Measurements from ENCODE around the gene DLGAP1.
A peak's percentile ranks its signal among the peaks of the same experiment; 100 is the strongest.

DLGAP1 gene

GRCh38 chr18:3453540-3454364 lies 1001.4 kb downstream of the DLGAP1 start:
- Histone ChIP-seq H3K23ac (ENCODE audit: low read length) (no peak overlapping the region), H3K79me2 (ENCODE audit: control insufficient read depth, insufficient read depth, low read length) (peaks cover 74% of the 10 kb centered on the region), H3K79me1 (ENCODE audit: low read length) (peaks cover 7% of the 10 kb centered on the region), H2BK5ac (ENCODE audit: low read length) (peak overlapping the region; percentile 61), H3K18ac (ENCODE audit: low read length) (peak overlapping the region; percentile 85), H4K5ac (ENCODE audit: low read length) (no peak overlapping the region), H3K56ac (ENCODE audit: low read length) (peak overlapping the region; percentile 97), H3K27me3 (ENCODE audit: insufficient read depth, low read length, poor library complexity) (no peaks in the 10 kb centered on the region), H2BK15ac (replicated peaks; ENCODE audit: low read depth) (no peak overlapping the region), H3K36me3 (ENCODE audit: control insufficient read depth, insufficient read depth, low read length) (peaks cover 8% of the 10 kb centered on the region), H2AK5ac (ENCODE audit: low read length) (peak overlapping the region; percentile 3), H4K8ac (ENCODE audit: low read depth, low read length) (no peak overlapping the region), H3K4me3 (ENCODE audit: low read length) (peak overlapping the region; percentile 98), H3K9ac (ENCODE audit: low read length) (peak overlapping the region; percentile 96), H3K4me1 (ENCODE audit: control insufficient read depth, low read depth, low read length) (peaks cover 11% of the 10 kb centered on the region), H2BK120ac (ENCODE audit: low read depth, low read length) (no peak overlapping the region), H3K27ac (ENCODE audit: low read depth, low read length) (peak overlapping the region; percentile 98), H3K4ac (ENCODE audit: low read depth, low read length) (peak overlapping the region; percentile 64), H3K4me2 (ENCODE audit: low read length) (peak overlapping the region; percentile 82)
- no CpG with 5 or more reads among the region's 21 CpGs for WGBS (ENCODE audit: extremely low coverage, insufficient coverage, low lambda C conversion rate)
- peak; percentile 74 for DNase-seq

GRCh38 chr18:3452750-3453539 lies 1002.2 kb downstream of the DLGAP1 start:
- Histone ChIP-seq H3K36me3 (ENCODE audit: control insufficient read depth, insufficient read depth, low read length) (peaks cover 8% of the 10 kb centered on the region), H3K79me2 (ENCODE audit: control insufficient read depth, insufficient read depth, low read length) (peaks cover 76% of the 10 kb centered on the region), H4K8ac (ENCODE audit: low read depth, low read length) (peak overlapping the region; percentile 99), H2AK5ac (ENCODE audit: low read length) (peak overlapping the region; percentile 18), H4K5ac (ENCODE audit: low read length) (peak overlapping the region; percentile 64), H3K18ac (ENCODE audit: low read length) (peak overlapping the region; percentile 85), H2BK5ac (ENCODE audit: low read length) (peak overlapping the region; percentile 62), H2BK120ac (ENCODE audit: low read depth, low read length) (peak overlapping the region; percentile 10), H2BK15ac (replicated peaks; ENCODE audit: low read depth) (no peak overlapping the region), H3K4me3 (ENCODE audit: low read length) (peak overlapping the region; percentile 98), H3K4me1 (ENCODE audit: control insufficient read depth, low read depth, low read length) (peaks cover 11% of the 10 kb centered on the region), H3K4ac (ENCODE audit: low read depth, low read length) (peak overlapping the region; percentile 81), H3K27me3 (ENCODE audit: insufficient read depth, low read length, poor library complexity) (no peaks in the 10 kb centered on the region), H3K79me1 (ENCODE audit: low read length) (peaks cover 7% of the 10 kb centered on the region), H3K56ac (ENCODE audit: low read length) (peak overlapping the region; percentile 97), H3K9ac (ENCODE audit: low read length) (peak overlapping the region; percentile 96), H3K27ac (ENCODE audit: low read depth, low read length) (peak overlapping the region; percentile 98), H3K4me2 (ENCODE audit: low read length) (peak overlapping the region; percentile 82), H3K23ac (ENCODE audit: low read length) (peak overlapping the region; percentile 80)
- no peak for DNase-seq
- WGBS (ENCODE audit: extremely low coverage, insufficient coverage, low lambda C conversion rate), result no CpG with 5 or more reads among the region's 17 CpGs

- Histone ChIP-seq H3K56ac (ENCODE audit: low read length) (peak overlapping the region; percentile 97), H2AK5ac (ENCODE audit: low read length) (no peak overlapping the region), H2BK15ac (replicated peaks; ENCODE audit: low read depth) (no peak overlapping the region), H4K8ac (ENCODE audit: low read depth, low read length) (peak overlapping the region; percentile 99), H3K4ac (ENCODE audit: low read depth, low read length) (peak overlapping the region; percentile 81), H3K79me2 (ENCODE audit: control insufficient read depth, insufficient read depth, low read length) (peaks cover 69% of the 10 kb centered on the region), H4K5ac (ENCODE audit: low read length) (no peak overlapping the region), H3K4me2 (ENCODE audit: low read length) (peak overlapping the region; percentile 72), H3K23ac (ENCODE audit: low read length) (peak overlapping the region; percentile 80), H3K27ac (ENCODE audit: low read depth, low read length) (peak overlapping the region; percentile 98), H3K4me3 (ENCODE audit: low read length) (peak overlapping the region; percentile 98), H2BK120ac (ENCODE audit: low read depth, low read length) (peak overlapping the region; percentile 10), H3K18ac (ENCODE audit: low read length) (peak overlapping the region; percentile 85), H3K27me3 (ENCODE audit: insufficient read depth, low read length, poor library complexity) (no peaks in the 10 kb centered on the region), H3K4me1 (ENCODE audit: control insufficient read depth, low read depth, low read length) (peaks cover 7% of the 10 kb centered on the region), H3K79me1 (ENCODE audit: low read length) (peaks cover 2% of the 10 kb centered on the region), H3K9ac (ENCODE audit: low read length) (peak overlapping the region; percentile 96), H3K36me3 (ENCODE audit: control insufficient read depth, insufficient read depth, low read length) (peaks cover 3% of the 10 kb centered on the region), H2BK5ac (ENCODE audit: low read length) (peak overlapping the region; percentile 62)
- DNase-seq, result peak; percentile 82
- WGBS (ENCODE audit: extremely low coverage, insufficient coverage, low lambda C conversion rate), result no CpG with 5 or more reads among the region's 53 CpGs
Measured at GRCh38 chr18:3451989-3452749, 1002.9 kb downstream of the DLGAP1 start.

- Histone ChIP-seq H2AK5ac (ENCODE audit: low read length) (no peak overlapping the region), H3K4ac (ENCODE audit: low read depth, low read length) (peak overlapping the region; percentile 93), H2BK5ac (ENCODE audit: low read length) (peak overlapping the region; percentile 90), H2BK120ac (ENCODE audit: low read depth, low read length) (peak overlapping the region; percentile 14), H3K79me1 (ENCODE audit: low read length) (peaks cover 2% of the 10 kb centered on the region), H3K4me2 (ENCODE audit: low read length) (peak overlapping the region; percentile 21), H4K8ac (ENCODE audit: low read depth, low read length) (peak overlapping the region; percentile 99), H3K27ac (ENCODE audit: low read depth, low read length) (peak overlapping the region; percentile 98), H3K36me3 (ENCODE audit: control insufficient read depth, insufficient read depth, low read length) (peaks cover 3% of the 10 kb centered on the region), H4K5ac (ENCODE audit: low read length) (no peak overlapping the region), H3K56ac (ENCODE audit: low read length) (peak overlapping the region; percentile 97), H2BK15ac (replicated peaks; ENCODE audit: low read depth) (peak overlapping the region; percentile 1), H3K23ac (ENCODE audit: low read length) (peak overlapping the region; percentile 80), H3K4me1 (ENCODE audit: control insufficient read depth, low read depth, low read length) (peaks cover 12% of the 10 kb centered on the region), H3K4me3 (ENCODE audit: low read length) (peak overlapping the region; percentile 98), H3K27me3 (ENCODE audit: insufficient read depth, low read length, poor library complexity) (no peaks in the 10 kb centered on the region), H3K79me2 (ENCODE audit: control insufficient read depth, insufficient read depth, low read length) (peaks cover 63% of the 10 kb centered on the region), H3K18ac (ENCODE audit: low read length) (peak overlapping the region; percentile 85), H3K9ac (ENCODE audit: low read length) (peak overlapping the region; percentile 96)
- WGBS (ENCODE audit: extremely low coverage, insufficient coverage, low lambda C conversion rate), result no CpG with 5 or more reads among the region's 50 CpGs
- peak; percentile 90 for DNase-seq
Measured at GRCh38 chr18:3451183-3451988, 1003.7 kb downstream of the DLGAP1 start.

- DNase-seq, result no peak
- Histone ChIP-seq H3K4ac (ENCODE audit: low read depth, low read length) (peak overlapping the region; percentile 93), H3K9ac (ENCODE audit: low read length) (peak overlapping the region; percentile 96), H3K4me2 (ENCODE audit: low read length) (peak overlapping the region; percentile 21), H2BK5ac (ENCODE audit: low read length) (peak overlapping the region; percentile 94), H3K23ac (ENCODE audit: low read length) (peak overlapping the region; percentile 100), H3K27me3 (ENCODE audit: insufficient read depth, low read length, poor library complexity) (no peaks in the 10 kb centered on the region), H3K4me1 (ENCODE audit: control insufficient read depth, low read depth, low read length) (peaks cover 7% of the 10 kb centered on the region), H3K27ac (ENCODE audit: low read depth, low read length) (peak overlapping the region; percentile 98), H2AK5ac (ENCODE audit: low read length) (no peak overlapping the region), H3K56ac (ENCODE audit: low read length) (peak overlapping the region; percentile 97), H3K79me2 (ENCODE audit: control insufficient read depth, insufficient read depth, low read length) (peaks cover 57% of the 10 kb centered on the region), H3K4me3 (ENCODE audit: low read length) (peak overlapping the region; percentile 98), H4K8ac (ENCODE audit: low read depth, low read length) (no peak overlapping the region), H3K36me3 (ENCODE audit: control insufficient read depth, insufficient read depth, low read length) (no peaks in the 10 kb centered on the region), H4K5ac (ENCODE audit: low read length) (no peak overlapping the region), H3K18ac (ENCODE audit: low read length) (peak overlapping the region; percentile 85), H2BK15ac (replicated peaks; ENCODE audit: low read depth) (peak overlapping the region; percentile 1), H2BK120ac (ENCODE audit: low read depth, low read length) (peak overlapping the region; percentile 66), H3K79me1 (ENCODE audit: low read length) (no peaks in the 10 kb centered on the region)
- WGBS (ENCODE audit: extremely low coverage, insufficient coverage, low lambda C conversion rate), result no CpG with 5 or more reads among the region's 30 CpGs
Measured at GRCh38 chr18:3450799-3451182, 1004.3 kb downstream of the DLGAP1 start.
